ENCODE results near the gene OR2T1.
"Not testable (repeated sequence)": the region's sequence is repeated elsewhere in the genome, so short reads cannot be mapped to it uniquely, and the experiment has no call there.

OR2T1 gene

DNA sequence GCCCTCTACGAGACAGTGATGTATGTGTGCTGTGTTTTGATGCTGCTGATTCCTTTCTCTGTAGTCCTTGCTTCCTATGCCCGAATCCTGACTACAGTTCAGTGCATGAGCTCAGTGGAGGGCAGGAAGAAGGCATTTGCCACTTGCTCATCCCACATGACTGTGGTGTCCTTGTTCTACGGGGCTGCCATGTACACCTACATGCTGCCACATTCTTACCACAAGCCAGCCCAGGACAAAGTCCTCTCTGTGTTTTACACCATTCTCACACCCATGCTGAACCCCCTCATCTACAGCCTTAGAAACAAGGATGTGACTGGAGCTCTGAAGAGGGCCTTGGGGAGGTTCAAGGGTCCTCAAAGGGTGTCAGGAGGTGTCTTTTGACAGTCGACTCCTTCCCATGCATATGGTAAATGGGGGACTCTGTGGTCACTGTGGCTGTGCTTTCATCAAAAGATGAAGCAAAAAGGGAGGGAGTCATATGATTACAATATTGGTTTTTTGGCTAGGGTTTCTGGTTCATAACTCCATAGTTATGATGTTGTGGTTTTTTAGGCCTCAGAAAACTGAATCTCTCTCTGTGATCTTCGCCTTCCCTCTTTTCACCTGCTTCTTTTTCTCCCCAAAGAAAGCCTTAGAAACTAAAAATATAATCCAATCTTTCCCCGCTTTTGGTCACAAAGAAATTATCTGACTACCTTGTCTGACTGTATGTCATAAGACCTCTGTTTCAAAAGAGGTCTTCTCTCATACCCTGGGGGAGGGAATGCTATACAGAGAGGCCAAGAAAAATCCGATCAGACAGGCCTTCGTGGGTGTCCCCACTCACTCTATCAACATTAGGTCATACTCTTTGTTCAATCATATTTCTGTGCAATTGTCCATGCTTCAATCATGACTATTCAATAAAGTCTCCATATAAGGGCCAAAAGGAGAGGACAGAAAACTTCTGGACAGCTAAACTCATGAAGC, 4.2 kb downstream of the OR2T1 start:
- in situ Hi-C loops (cut with MboI; ENCODE audit: low pct_unique_long_range_greater_than_20kb, low sequenced_read_pairs, unreplicated experiment) = loop anchor here (10.0 kb wide), 1 partner anchor 218 kb away; no protein-coding TSS in a partner anchor
- DNase-seq (ENCODE audit: low spot score) = no peak
- TF ChIP-seq, protein P1, sequence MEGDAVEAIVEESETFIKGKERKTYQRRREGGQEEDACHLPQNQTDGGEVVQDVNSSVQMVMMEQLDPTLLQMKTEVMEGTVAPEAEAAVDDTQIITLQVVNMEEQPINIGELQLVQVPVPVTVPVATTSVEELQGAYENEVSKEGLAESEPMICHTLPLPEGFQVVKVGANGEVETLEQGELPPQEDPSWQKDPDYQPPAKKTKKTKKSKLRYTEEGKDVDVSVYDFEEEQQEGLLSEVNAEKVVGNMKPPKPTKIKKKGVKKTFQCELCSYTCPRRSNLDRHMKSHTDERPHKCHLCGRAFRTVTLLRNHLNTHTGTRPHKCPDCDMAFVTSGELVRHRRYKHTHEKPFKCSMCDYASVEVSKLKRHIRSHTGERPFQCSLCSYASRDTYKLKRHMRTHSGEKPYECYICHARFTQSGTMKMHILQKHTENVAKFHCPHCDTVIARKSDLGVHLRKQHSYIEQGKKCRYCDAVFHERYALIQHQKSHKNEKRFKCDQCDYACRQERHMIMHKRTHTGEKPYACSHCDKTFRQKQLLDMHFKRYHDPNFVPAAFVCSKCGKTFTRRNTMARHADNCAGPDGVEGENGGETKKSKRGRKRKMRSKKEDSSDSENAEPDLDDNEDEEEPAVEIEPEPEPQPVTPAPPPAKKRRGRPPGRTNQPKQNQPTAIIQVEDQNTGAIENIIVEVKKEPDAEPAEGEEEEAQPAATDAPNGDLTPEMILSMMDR (IDR thresholded peaks at IDR 0.05; ENCODE audit: extremely low read depth, insufficient read depth, missing control alignments) = no peak

DNA sequence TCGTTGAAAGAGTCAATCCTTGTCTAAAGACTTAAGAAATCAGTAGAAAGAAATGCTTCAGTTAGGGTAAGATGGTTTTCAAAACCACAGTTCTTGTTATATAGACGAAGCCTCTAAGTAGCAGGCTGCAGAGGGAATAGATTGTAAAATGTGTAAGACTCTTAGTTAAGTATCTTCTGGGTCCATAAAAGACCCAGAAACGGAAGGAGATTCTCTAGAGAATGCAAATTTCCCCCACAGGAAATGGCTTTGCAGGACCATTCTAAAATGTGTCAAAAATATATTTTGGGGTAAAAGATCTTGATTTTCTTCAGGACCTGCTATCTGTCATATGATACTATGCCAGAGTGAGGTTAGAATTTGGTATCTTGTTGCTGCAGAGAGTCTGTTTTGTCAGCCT, 13.4 kb downstream of the OR2T1 start:
- TF ChIP-seq, protein P1 (IDR thresholded peaks at IDR 0.05; ENCODE audit: extremely low read depth, insufficient read depth, missing control alignments) = no peak
- in situ Hi-C loops (cut with MboI; ENCODE audit: low pct_unique_long_range_greater_than_20kb, low sequenced_read_pairs, unreplicated experiment) = no loop called here
- no peak for DNase-seq (ENCODE audit: low spot score)

DNA sequence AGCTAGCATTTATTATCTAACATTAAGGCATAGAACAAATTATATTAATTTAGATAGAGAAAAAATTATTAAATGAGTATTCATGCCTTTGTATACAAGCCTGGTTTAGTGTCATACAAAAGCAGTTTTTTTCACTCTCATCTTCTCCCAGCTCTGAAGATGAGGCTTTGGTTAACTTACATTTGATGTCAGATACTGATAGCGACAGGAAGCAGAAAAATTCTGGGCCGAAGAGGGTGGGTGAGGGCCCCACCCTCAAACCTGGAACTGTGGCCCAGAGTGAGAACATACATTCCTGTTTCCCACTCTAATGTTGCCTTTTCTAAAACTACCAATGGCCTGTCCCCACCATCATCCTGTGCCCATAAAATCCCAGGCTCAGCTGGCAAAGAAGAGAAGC, 15.0 kb downstream of the OR2T1 start:
- no peak for DNase-seq (ENCODE audit: low spot score)
- TF ChIP-seq, protein P1 (IDR thresholded peaks at IDR 0.05; ENCODE audit: extremely low read depth, insufficient read depth, missing control alignments) = no peak
- in situ Hi-C loops (cut with MboI; ENCODE audit: low pct_unique_long_range_greater_than_20kb, low sequenced_read_pairs, unreplicated experiment) = no loop called here

DNA sequence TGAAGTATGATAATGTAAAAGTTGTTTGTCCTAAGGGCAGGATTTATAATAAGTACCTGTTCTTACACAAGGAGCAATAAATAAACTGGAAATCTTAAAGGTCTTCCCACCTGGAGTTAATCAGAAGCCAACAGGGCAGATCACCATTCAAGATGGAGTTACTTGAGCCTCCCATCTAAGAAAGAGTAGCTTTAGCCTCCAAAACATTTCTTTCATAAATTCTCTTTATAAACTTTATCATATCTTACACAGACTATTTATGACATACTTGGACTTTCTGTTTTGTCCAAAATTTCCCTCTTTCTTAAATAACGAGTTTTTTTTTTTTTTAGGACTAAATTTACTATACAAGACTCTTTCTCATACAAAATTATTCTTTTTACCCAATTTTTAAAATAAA, 18.5 kb downstream of the OR2T1 start:
- in situ Hi-C loops (cut with MboI; ENCODE audit: low pct_unique_long_range_greater_than_20kb, low sequenced_read_pairs, unreplicated experiment) = no loop called here
- TF ChIP-seq, protein P1 (IDR thresholded peaks at IDR 0.05; ENCODE audit: extremely low read depth, insufficient read depth, missing control alignments) = no peak
- DNase-seq (ENCODE audit: low spot score) = no peak

DNA sequence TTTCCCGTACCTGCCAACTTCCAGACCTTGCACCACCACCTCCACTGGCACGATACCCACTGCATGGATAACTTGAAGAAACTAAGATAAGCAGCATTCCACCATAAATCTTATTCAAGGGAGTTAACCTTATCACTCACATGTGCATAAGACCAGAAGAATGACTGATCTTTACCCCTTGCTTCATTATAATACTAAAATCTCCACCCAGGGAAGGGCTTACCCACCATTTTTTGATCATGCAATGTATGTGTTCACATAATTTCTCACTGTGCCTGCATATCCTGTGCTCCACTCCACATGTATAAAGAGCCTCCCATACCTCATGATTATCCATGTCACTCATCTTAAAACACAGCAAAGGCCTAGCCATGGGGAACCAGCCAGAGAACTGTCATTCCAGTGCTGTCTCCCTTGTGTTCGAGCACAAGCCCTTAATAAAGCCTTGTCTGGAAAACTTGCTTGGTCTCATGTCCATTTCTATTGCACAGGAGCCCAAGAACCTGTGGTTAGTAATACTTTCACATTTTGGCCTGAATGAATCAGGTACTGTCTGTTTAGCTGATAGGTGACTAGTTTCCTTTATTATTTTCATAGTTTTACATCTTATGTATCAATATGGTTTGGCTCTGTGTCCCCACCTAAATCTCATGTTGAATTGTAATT, 24.8 kb downstream of the OR2T1 start:
- in situ Hi-C loops (cut with MboI; ENCODE audit: low pct_unique_long_range_greater_than_20kb, low sequenced_read_pairs, unreplicated experiment); DNase-seq (ENCODE audit: low spot score): not testable (repeated sequence)

DNA sequence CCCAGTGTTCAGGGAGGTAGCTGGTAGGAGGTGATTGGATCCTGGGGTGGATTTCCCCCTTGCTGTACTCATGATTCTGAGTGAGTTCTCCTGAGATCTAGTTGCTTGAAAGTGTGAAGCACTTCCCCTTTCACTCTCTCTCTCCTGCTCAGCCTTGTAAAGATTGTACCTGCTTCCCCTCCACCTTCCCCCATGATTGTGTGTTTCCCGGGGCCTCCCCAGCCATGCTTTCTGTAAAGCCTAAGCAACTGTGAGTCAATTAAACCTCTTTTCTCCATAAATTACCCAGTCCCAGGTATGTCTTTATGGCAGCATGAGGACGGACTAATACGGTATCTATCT, 25.3 kb downstream of the OR2T1 start:
- DNase-seq (ENCODE audit: low spot score); in situ Hi-C loops (cut with MboI; ENCODE audit: low pct_unique_long_range_greater_than_20kb, low sequenced_read_pairs, unreplicated experiment): not testable (repeated sequence)

DNA sequence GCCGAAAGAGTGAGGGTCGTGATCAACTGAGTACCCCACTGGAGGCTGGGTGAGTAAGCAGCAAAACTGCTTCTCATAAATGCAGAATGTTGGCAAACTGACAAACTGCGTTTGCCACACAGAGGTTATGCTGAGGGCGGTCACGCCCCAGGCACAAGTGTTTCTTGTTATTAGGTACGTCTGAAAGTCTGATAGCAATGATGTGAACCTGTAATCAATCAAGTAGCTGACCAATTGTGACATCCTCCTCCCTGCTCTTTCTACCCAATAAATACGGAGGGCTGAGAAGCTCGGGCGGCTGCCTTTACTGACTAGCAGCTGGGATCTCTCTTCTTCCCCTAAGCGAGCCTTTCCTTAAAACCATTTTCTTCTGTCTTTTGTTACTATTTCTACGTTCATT, 28.8 kb downstream of the OR2T1 start:
- in situ Hi-C loops (cut with MboI; ENCODE audit: low pct_unique_long_range_greater_than_20kb, low sequenced_read_pairs, unreplicated experiment); DNase-seq (ENCODE audit: low spot score): not testable (repeated sequence)

DNA sequence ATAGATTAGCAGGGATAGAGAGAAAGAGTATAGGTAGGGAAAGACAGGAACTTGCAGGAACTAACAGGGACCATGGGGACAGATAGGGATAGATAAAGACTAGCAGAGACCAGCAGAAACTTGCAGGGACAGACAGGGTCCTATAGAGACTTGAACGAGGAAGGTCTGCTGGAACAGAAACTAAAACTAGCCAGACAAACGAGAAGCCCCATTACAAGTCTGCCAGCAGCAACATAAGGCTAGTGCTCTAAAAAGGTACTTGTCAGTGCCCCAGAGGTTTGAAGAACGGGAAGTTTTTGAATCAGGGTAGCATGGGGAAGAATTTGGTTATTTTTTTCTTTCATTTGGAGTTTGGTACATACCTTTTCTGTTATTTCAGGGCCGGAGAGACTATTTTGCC, 29.4 kb downstream of the OR2T1 start:
- DNase-seq (ENCODE audit: low spot score) = peak; percentile 35
- in situ Hi-C loops (cut with MboI; ENCODE audit: low pct_unique_long_range_greater_than_20kb, low sequenced_read_pairs, unreplicated experiment) = not testable (repeated sequence)

DNA sequence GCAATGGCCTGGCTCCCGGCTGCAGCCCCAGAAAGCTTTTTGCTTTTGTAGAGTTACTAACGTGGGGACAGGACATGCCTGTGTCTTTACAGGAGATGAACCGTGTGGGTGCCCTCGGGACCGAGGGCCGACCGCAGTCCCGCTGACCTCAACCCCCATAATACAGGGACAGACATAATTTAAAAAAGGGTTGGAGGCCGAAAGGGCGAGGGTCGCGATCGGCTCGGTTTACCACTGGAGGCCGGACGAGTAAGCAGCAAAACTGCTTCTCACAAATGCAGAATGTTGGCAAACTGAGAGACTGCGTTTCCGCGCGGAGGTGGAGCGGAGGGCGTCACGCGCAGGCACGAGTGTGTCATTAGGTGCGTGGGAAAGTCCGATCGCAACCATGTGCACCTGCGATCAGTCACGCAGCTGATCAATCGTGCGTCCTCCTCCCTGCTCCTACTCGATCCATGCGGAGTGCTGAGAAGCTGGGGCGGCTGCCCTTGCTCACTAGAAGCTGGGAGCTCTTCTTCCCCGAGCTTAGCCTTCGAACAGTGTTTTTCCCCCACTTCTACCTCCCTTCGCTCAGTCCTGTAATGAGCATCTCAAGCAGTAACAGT, 31.1 kb downstream of the OR2T1 start:
- in situ Hi-C loops (cut with MboI; ENCODE audit: low pct_unique_long_range_greater_than_20kb, low sequenced_read_pairs, unreplicated experiment); DNase-seq (ENCODE audit: low spot score): not testable (repeated sequence)

DNA sequence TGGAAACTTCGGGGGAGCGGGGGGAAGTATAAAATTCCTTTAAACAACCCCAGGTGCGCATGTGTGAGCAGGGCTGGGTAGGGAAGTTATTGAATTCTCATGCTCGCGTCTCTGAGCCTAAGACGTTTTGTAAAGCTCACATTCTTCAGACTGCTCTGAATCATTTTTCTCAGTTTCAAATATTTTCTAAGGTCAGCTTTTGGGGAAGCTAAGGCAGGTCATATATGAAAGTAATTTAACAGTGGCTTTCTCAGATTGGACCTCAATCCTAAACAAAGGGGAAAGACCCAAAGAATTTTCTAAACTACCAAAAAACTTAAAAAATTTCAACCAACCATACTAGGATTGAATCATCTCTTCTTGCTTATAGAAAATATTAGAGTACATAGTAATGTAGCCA, 32.1 kb downstream of the OR2T1 start:
- DNase-seq (ENCODE audit: low spot score) = peak; percentile 9
- in situ Hi-C loops (cut with MboI; ENCODE audit: low pct_unique_long_range_greater_than_20kb, low sequenced_read_pairs, unreplicated experiment) = not testable (repeated sequence)

DNA sequence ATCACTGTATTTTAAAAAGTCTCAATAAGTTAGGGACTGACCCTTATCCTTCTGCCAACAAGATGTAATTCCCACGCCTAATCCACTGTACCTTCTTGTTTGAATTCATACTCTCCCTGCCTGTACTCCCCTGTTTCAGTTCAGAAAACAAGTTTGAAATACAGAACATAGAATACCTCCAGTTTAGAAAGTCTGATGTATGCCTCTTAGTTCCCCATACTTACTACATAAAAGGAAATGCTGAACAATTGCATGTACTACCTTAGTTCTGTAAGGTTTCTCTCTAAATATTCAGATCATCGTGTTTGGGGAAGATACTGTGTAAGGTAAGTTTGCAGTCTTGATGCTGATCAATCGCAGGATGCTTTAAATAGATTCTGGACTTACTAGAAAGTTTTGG, 33.5 kb downstream of the OR2T1 start:
- DNase-seq (ENCODE audit: low spot score); in situ Hi-C loops (cut with MboI; ENCODE audit: low pct_unique_long_range_greater_than_20kb, low sequenced_read_pairs, unreplicated experiment): not testable (repeated sequence)

DNA sequence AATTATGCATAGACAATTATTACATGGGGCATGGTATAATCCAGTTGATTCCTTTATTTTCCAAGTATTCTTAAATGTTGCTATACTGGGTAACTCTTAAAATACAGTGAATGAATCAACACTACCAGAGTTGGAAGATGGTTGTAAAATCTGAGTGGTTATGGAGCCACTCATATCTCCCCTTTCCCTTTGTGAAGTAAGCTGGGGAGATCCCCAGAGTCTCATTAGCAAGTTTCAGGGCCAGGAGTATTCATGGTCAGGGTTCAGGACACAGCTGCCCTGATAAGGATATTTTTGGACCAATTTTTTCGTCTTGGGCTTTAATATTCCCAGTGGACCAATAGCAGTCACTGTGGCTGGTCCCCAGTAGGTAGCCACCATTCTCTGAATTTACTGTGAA, 35.8 kb downstream of the OR2T1 start:
- DNase-seq (ENCODE audit: low spot score); in situ Hi-C loops (cut with MboI; ENCODE audit: low pct_unique_long_range_greater_than_20kb, low sequenced_read_pairs, unreplicated experiment): not testable (repeated sequence)

DNA sequence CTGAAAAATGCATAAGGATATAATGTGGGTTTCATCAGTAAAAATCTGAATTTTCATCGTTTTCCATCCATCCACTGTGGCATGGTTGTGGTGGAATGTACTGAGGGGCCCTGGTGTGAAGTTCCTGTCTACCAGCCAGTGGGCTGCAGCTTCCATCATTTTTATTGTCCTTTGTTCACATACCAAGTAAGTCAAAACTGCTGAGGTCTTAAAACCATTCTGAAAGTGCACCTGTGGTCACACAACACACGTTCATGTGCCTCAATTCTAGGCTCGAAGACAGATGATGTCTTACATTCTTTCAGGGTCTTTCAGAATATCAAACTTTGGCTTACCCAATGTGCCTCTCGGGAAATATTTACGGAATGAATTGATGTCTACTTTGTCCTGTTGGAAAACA, 36.4 kb downstream of the OR2T1 start:
- DNase-seq (ENCODE audit: low spot score); in situ Hi-C loops (cut with MboI; ENCODE audit: low pct_unique_long_range_greater_than_20kb, low sequenced_read_pairs, unreplicated experiment): not testable (repeated sequence)

All from GM13977 (cell line).